ENCODE measurements around the gene CLDN11.

DNA sequence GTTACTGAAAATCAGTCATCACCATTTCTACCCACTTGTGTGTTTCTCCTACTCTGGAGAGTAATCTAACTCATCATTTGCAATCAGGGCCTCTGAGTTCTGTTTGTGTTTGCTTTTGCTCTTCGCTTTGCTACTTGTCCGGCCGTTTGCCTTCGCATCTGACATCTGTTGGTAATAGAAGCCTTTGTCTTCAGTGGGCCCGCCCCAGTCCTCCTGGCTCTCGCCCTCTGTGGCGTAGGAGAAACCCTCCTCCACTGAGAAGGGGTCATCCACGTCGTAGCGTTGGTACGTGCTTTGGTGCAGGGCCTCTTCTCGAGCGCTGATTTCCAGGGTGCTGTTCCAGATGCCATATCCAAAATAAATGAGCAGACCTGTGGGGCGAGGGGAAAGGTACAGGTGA is 48.3 kb downstream of the CLDN11 start:
- TF ChIP-seq EZH2 (IDR thresholded peaks at IDR 0.05): no peak
- TF ChIP-seq POLR2AphosphoS5 (IDR thresholded peaks at IDR 0.05; ENCODE audit: borderline replicate concordance, low read depth, low read length): no peak

Measured in SK-N-MC (cell line).